GM18508 (cell line): ENCODE measurements around the gene UBFD1.
"Not testable (repeated sequence)": the region's sequence is repeated elsewhere in the genome, so short reads cannot be mapped to it uniquely, and the experiment has no call there.

Experiments used
- ATAC-seq: cut with Tn5 transposase; IDR thresholded peaks from one replicate; pipeline ENCODE4 v1.9.1; 2021; ENCODE audit warnings: moderate number of reproducible peaks; ENCODE audit not compliant: insufficient read depth, unreplicated experiment

The UBFD1 gene

GRCh38 chr16:23563186-23563585 is 5.7 kb downstream of the UBFD1 start:
- ATAC-seq = no peak

- ATAC-seq = no peak
Measured at GRCh38 chr16:23564575-23565363, 7.2 kb downstream of the UBFD1 start.

GRCh38 chr16:23566724-23567123 is 9.2 kb downstream of the UBFD1 start:
- ATAC-seq = no peak

- no peak for ATAC-seq
Measured at GRCh38 chr16:23567602-23568001, 10.1 kb downstream of the UBFD1 start.

GRCh38 chr16:23570992-23571632 is 13.6 kb downstream of the UBFD1 start:
- no peak for ATAC-seq

GRCh38 chr16:23571895-23572294 is 14.4 kb downstream of the UBFD1 start:
- ATAC-seq = no peak

- ATAC-seq = no peak
Measured at GRCh38 chr16:23572394-23572793, 14.9 kb downstream of the UBFD1 start.

GRCh38 chr16:23573817-23574216 is 16.3 kb downstream of the UBFD1 start:
- ATAC-seq = no peak

- ATAC-seq = no peak
Measured at GRCh38 chr16:23575834-23576233, 18.3 kb downstream of the UBFD1 start.

- no peak for ATAC-seq
Measured at GRCh38 chr16:23577493-23577892, 20.0 kb downstream of the UBFD1 start.

- no peak for ATAC-seq
Measured at GRCh38 chr16:23578101-23578830, 20.7 kb downstream of the UBFD1 start.

GRCh38 chr16:23579371-23579770 is 21.8 kb downstream of the UBFD1 start:
- ATAC-seq = no peak

- ATAC-seq = no peak
Measured at GRCh38 chr16:23580391-23580790, 22.9 kb downstream of the UBFD1 start.

- ATAC-seq = no peak
Measured at GRCh38 chr16:23581764-23582163, 24.2 kb downstream of the UBFD1 start.

- not testable (repeated sequence) for ATAC-seq
Measured at GRCh38 chr16:23583271-23583670, 25.7 kb downstream of the UBFD1 start.

GRCh38 chr16:23584186-23585076 is 26.9 kb downstream of the UBFD1 start:
- ATAC-seq = no peak

GRCh38 chr16:23587726-23588125 is 30.2 kb downstream of the UBFD1 start:
- no peak for ATAC-seq

- ATAC-seq = no peak
Measured at GRCh38 chr16:23590181-23590580, 32.7 kb downstream of the UBFD1 start.

- no peak for ATAC-seq
Measured at GRCh38 chr16:23594186-23594585, 36.7 kb downstream of the UBFD1 start.

GRCh38 chr16:23595246-23595950 is 37.9 kb downstream of the UBFD1 start:
- no peak for ATAC-seq
